ACC112 (cell line): ENCODE measurements around the gene CBX2.
"Not testable (repeated sequence)": the region's sequence is repeated elsewhere in the genome, so short reads cannot be mapped to it uniquely, and the experiment has no call there.

Experiments
- H2AFZ ChIP-seq: fragments of 200-600 bp; sonication (generic); one replicate; pipeline ENCODE4 v1.6.0; 2017; ENCODE audit warnings: antibody characterized with exemption, low read length; ENCODE audit not compliant: unreplicated experiment
- H3K27ac ChIP-seq: fragments of 200-600 bp; sonication (generic); 2 replicates; pipeline ENCODE4 v1.5.1; 2014; ENCODE audit warnings: low read depth, mild to moderate bottlenecking, antibody characterized with exemption, low read length, moderate library complexity
- H3K27me3 ChIP-seq: fragments of 200-600 bp; sonication (generic); 2 replicates; pipeline ENCODE4 v1.6.1; 2014; ENCODE audit warnings: mild to moderate bottlenecking, antibody characterized with exemption, low read length, moderate library complexity, mixed read lengths; ENCODE audit not compliant: insufficient read depth
- H3K36me3 ChIP-seq: fragments of 200-600 bp; sonication (generic); 2 replicates; pipeline ENCODE4 v1.6.1; 2016; ENCODE audit warnings: mild to moderate bottlenecking, antibody characterized with exemption, low read length, moderate library complexity, mixed read lengths; ENCODE audit not compliant: insufficient read depth
- H3K4me1 ChIP-seq: fragments of 200-600 bp; sonication (generic); one replicate; pipeline ENCODE4 v1.6.1; 2016; ENCODE audit warnings: low read length, mixed read lengths; ENCODE audit not compliant: insufficient read depth, unreplicated experiment, control insufficient read depth
- H3K4me3 ChIP-seq: fragments of 200-600 bp; sonication (generic); 2 replicates; pipeline ENCODE4 v1.5.1; 2014; ENCODE audit warnings: mild to moderate bottlenecking, low read depth, low read length
- H3K79me2 ChIP-seq: fragments of 200-600 bp; sonication (generic); one replicate; pipeline ENCODE4 v1.6.0; 2016; ENCODE audit warnings: low read length; ENCODE audit not compliant: control insufficient read depth, unreplicated experiment, insufficient read depth

CBX2 gene

DNA sequence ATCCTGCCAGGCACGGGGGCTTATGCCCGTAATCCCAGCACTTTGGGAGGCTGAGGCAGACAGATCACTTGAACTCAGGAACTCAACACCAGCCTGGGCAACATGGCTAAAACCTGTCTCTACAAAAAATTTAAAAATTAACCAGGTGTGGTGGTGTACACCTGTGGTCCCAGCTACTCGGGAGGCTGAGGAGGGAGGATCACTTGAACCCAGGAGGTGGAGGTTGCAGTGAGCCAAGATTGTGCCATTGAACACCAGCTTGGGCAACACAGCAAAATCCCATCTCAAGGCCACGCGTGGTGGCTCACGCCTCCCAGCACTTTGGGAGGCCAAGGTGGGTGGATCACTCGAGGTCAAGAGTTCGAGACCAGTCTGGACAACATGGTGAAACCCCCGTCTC, 23.0 kb upstream of the CBX2 start:
- not testable (repeated sequence) for H3K79me2 ChIP-seq
- H3K27me3 ChIP-seq = peaks cover 30% of the 10 kb centered on the region

GRCh38 chr17:79755591-79755990, 22.4 kb upstream of the CBX2 start:
- no peak overlapping the region for H2AFZ ChIP-seq
- H3K27ac ChIP-seq = no peak overlapping the region
- H3K79me2 ChIP-seq = no peaks in the 10 kb centered on the region
- peaks cover 30% of the 10 kb centered on the region for H3K27me3 ChIP-seq
- H3K4me3 ChIP-seq = no peak overlapping the region
- no peaks in the 10 kb centered on the region for H3K4me1 ChIP-seq
- no peaks in the 10 kb centered on the region for H3K36me3 ChIP-seq

More for the DNA sequence above, 23.0 kb upstream of the CBX2 start:
- H3K4me1 ChIP-seq, H2AFZ ChIP-seq, H3K4me3 ChIP-seq, H3K36me3 ChIP-seq, H3K27ac ChIP-seq: not testable (repeated sequence)

GRCh38 chr17:79757140-79757745, 20.7 kb upstream of the CBX2 start:
- Histone ChIP-seq H3K79me2 (no peaks in the 10 kb centered on the region), H2AFZ (no peak overlapping the region), H3K27ac (no peak overlapping the region), H3K27me3 (peaks cover 19% of the 10 kb centered on the region), H3K36me3 (no peaks in the 10 kb centered on the region), H3K4me3 (no peak overlapping the region), H3K4me1 (no peaks in the 10 kb centered on the region)

GRCh38 chr17:79758271-79758670, 19.7 kb upstream of the CBX2 start:
- Histone ChIP-seq H3K27me3 (peaks cover 18% of the 10 kb centered on the region; the same call in 1 of the 2 replicates), H2AFZ (no peak overlapping the region), H3K36me3 (no peaks in the 10 kb centered on the region), H3K27ac (no peak overlapping the region), H3K4me3 (no peak overlapping the region), H3K4me1 (no peaks in the 10 kb centered on the region), H3K79me2 (no peaks in the 10 kb centered on the region)

DNA sequence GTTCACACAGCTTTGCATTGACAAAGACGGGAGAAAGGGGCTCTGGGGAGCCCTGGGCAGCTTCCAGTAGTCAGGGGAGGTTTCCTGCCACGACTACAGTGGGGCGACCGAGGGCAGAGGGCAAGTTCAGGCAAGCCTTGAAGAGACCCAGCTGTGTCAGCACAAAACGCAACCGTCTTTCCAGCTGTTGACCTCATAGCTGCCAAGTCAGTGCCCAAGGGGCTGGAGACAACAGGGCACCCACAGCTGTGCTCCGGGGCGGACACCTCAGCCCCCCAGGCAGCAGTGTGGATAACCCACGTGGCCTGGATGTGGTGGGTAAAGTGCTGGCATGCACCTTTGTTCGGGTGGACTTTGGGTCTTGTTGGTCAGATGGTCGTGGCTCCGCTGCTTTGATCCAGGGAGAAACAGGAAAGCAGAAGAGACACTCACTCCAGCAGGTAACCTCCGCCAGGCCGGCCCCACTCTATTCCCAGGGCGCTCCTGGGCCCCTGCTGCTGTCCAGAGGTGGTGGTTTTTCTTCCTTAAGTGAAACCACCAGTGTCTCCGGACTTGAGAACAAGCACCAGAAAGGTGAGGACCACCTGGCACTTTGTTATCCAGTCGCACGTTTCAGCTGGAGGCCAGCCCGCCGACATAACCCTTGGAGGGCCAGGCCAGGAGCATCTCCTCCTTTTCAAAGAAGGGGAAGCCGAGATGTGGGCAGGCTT, 17.6 kb upstream of the CBX2 start:
- Histone ChIP-seq H2AFZ (no peak overlapping the region), H3K4me3 (no peak overlapping the region), H3K27me3 (peaks cover 17% of the 10 kb centered on the region; the same call in 1 of the 2 replicates), H3K27ac (no peak overlapping the region), H3K79me2 (no peaks in the 10 kb centered on the region), H3K36me3 (no peaks in the 10 kb centered on the region), H3K4me1 (no peaks in the 10 kb centered on the region)

GRCh38 chr17:79761894-79762589, 15.9 kb upstream of the CBX2 start:
- Histone ChIP-seq H3K27me3 (peaks cover 16% of the 10 kb centered on the region), H2AFZ (no peak overlapping the region), H3K36me3 (no peaks in the 10 kb centered on the region), H3K4me1 (no peaks in the 10 kb centered on the region), H3K79me2 (no peaks in the 10 kb centered on the region), H3K4me3 (no peak overlapping the region), H3K27ac (no peak overlapping the region)

GRCh38 chr17:79765708-79766107, 12.2 kb upstream of the CBX2 start:
- H3K27me3 ChIP-seq = peaks cover 14% of the 10 kb centered on the region
- H3K79me2 ChIP-seq = no peaks in the 10 kb centered on the region
- H2AFZ ChIP-seq = no peak overlapping the region
- no peaks in the 10 kb centered on the region for H3K36me3 ChIP-seq
- H3K4me3 ChIP-seq = no peak overlapping the region
- H3K4me1 ChIP-seq = no peaks in the 10 kb centered on the region
- H3K27ac ChIP-seq = no peak overlapping the region

DNA sequence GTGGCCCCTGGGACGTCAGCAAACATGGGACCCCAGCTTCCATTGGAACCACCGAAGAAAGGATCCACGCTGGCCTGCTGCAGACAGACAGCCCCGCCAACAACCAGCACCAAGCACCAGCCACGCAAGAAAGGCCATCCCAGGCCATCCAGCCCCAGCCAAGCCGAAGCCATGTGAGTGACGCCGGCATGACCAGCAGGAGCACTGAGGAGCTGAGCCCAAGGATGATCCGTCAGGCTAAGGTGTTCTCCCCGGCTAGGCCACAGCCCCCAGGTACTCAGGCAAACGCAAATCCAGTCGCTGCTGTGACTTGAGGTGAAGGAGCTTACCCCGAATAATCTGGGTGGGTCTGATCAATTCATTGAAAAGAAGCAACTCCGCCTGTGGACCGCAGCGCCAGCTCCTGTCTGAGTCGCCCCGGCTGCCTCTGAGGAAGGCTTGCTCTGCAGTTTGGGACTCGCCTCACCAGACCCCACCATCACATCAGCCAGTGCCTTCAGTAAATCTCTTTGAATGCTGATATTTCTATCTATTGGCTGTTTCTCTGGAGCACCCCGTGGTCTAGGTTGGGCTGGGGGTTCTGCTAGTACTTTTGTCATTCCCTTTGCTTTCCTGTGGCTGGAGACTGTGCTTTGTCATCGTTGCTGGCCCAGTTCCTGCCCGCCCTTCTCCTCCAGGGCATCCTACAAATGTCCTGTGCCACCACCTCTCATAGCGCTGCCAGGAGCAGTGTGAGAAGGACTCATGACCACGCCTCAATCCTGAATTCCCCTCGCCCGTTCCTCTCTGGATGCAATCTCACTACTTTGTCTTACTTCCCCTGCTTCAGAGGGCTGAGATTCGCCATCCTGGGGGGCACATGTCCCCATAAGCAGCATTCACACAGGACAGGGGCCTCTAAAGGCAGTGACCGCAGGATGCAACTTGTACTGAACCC, 8.1 kb upstream of the CBX2 start:
- Histone ChIP-seq H2AFZ (no peak overlapping the region), H3K27me3 (peaks cover 36% of the 10 kb centered on the region), H3K36me3 (no peaks in the 10 kb centered on the region), H3K27ac (no peak overlapping the region), H3K4me3 (no peak overlapping the region), H3K79me2 (no peaks in the 10 kb centered on the region), H3K4me1 (no peaks in the 10 kb centered on the region)

DNA sequence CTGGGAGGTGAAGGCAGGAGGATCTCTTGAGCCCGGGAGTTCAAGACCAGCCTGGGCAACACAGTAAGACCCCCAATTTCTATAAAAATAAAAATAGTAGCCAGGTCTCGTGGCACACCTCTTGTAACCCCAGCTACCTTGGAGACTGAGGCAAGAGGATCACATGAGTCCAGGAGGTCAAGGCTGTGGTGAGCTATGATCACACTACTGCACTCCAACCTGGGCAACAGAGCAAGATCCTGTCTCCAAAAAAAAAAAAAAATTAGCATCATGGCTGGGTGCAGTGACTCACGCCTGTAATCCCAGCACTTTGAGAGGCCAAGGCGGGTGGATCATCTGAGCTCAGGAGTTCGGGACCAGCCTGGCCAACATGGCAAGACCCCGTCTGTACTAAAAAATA, 6.7 kb upstream of the CBX2 start:
- Histone ChIP-seq H3K79me2 (no peaks in the 10 kb centered on the region), H3K4me3 (no peak overlapping the region), H3K27ac (no peak overlapping the region), H3K36me3 (no peaks in the 10 kb centered on the region), H2AFZ (no peak overlapping the region), H3K27me3 (peaks cover 51% of the 10 kb centered on the region), H3K4me1 (no peaks in the 10 kb centered on the region)

- not testable (repeated sequence) for H2AFZ ChIP-seq, H3K36me3 ChIP-seq, H3K79me2 ChIP-seq, H3K4me1 ChIP-seq, H3K4me3 ChIP-seq, H3K27ac ChIP-seq
- H3K27me3 ChIP-seq = peaks cover 59% of the 10 kb centered on the region
Measured at GRCh38 chr17:79772726-79773125, 5.2 kb upstream of the CBX2 start.
